Measurements from ENCODE around the gene TNMD. TPM values are rescaled to one million over a fixed set of nuclear protein-coding genes. Genes with fewer than 3 reads are reported as not detected.

TNMD gene
- total RNA-seq, 2 donors from 2014 or later: not detected

Other genes with a start within 250 kb of the TNMD start
- gene PCDH19, start 174.7 kb upstream of the TNMD start, total RNA-seq: not detected
- gene TSPAN6, start 51.9 kb downstream of the TNMD start, total RNA-seq: not detected
- gene SRPX2, start 59.3 kb downstream of the TNMD start, total RNA-seq: not detected
- gene SYTL4, start 147.2 kb downstream of the TNMD start, total RNA-seq: not detected
- gene CSTF2, start 235.5 kb downstream of the TNMD start, total RNA-seq: 10 to 100 TPM; 28.8 to 51.2 TPM

All from activated T-helper 17 cell treated with anti-CD3 and anti-CD28 coated beads, Interleukin-2, amount 50 U/mL, for 72 hours (primary cell).